AG04450 (cell line): ENCODE results near the gene PTPN13. TPM values are rescaled to one million over a fixed set of nuclear protein-coding genes. Genes with fewer than 3 reads are reported as not detected.

Experiments
- CTCF ChIA-PET: fragments of 300-600, 350-600 bp; formaldehyde crosslinking; extraction: SDS; loops from one replicate; lab custom pipeline; 2022; ENCODE audit warnings: antibody characterized with exemption, inconsistent platforms; lab: Charles Lee
- POLR2A ChIA-PET: fragments of 350-600 bp; formaldehyde crosslinking; extraction: SDS; loops from one replicate; lab custom pipeline; 2021; ENCODE audit warnings: antibody characterized with exemption, inconsistent platforms; lab: Yijun Ruan, JAX
- DNase-seq: peaks from one replicate; pipeline ENCODE4 v3.0.0-alpha.2; 2011; ENCODE audit warnings: low read depth, low spot score
- H3K27ac ChIP-seq: one replicate; pipeline ENCODE4 v1.5.1; 2012; ENCODE audit warnings: low read depth, low read length, control low read depth
- H3K27me3 ChIP-seq: one replicate; pipeline ENCODE4 v1.6.0; 2012; ENCODE audit warnings: low read length; ENCODE audit not compliant: control insufficient read depth, insufficient read depth
- H3K4me3 ChIP-seq: 2 replicates; pipeline ENCODE4 v1.5.1; 2011; ENCODE audit warnings: mild to moderate bottlenecking, low read depth, low read length, control low read depth
- H3K9me3 ChIP-seq: 2 replicates; pipeline ENCODE4 v1.5.1; 2012; ENCODE audit warnings: low read length; ENCODE audit not compliant: control insufficient read depth, insufficient read depth
- CTCF ChIP-seq: IDR thresholded peaks from 2 replicates; pipeline ENCODE4 v1.5.1; 2011; ENCODE audit warnings: low read depth, low read length, control low read depth, inconsistent platforms
- polyA plus RNA-seq: library from polyadenylated mRNA; depleted of rRNA; stranded (reverse); fragments of >200 nt; gene quantifications from 2 replicates; pipeline ENCODE4 v1.2.3, GENCODE V29; 2011

The PTPN13 gene
- polyA plus RNA-seq, 1 experiment = 26.7 TPM

- Histone ChIP-seq H3K27me3 (no peaks in the 10 kb centered on the region), H3K9me3 (no peaks in the 10 kb centered on the region), H3K27ac (no peak overlapping the region), H3K4me3 (no peak overlapping the region)
- CTCF ChIA-PET = interaction anchor here (0.6 to 2.1 kb wide), 5 partner anchors 11 to 496 kb away, joined by 3 to 10 read pairs (median 4); no protein-coding TSS in a partner anchor
- TF ChIP-seq CTCF = no peak
- POLR2A ChIA-PET = no interaction called here
- DNase-seq = no peak
Measured at GRCh38 chr4:86596807-86597206, 2.7 kb downstream of the PTPN13 start.

- ChIA-PET POLR2A (interaction anchor here (0.6 kb wide), 1 partner anchor 179 kb away, joined by 4 read pairs; no protein-coding TSS in a partner anchor), CTCF (no interaction called here)
- no peaks in the 10 kb centered on the region for H3K9me3 ChIP-seq
- H3K27ac ChIP-seq = no peak overlapping the region
- no peaks in the 10 kb centered on the region for H3K27me3 ChIP-seq
- no peak for DNase-seq
- no peak for TF ChIP-seq CTCF
- H3K4me3 ChIP-seq = no peak overlapping the region
Measured at GRCh38 chr4:86600007-86600653, 6.0 kb downstream of the PTPN13 start.

- Histone ChIP-seq H3K27me3 (no peaks in the 10 kb centered on the region), H3K27ac (no peak overlapping the region), H3K9me3 (no peaks in the 10 kb centered on the region), H3K4me3 (no peak overlapping the region)
- ChIA-PET CTCF (interaction anchor here (1.3 kb wide), 1 partner anchor 9 kb away, joined by 5 read pairs; the partner anchor contains the start of gene PTPN13), POLR2A (no interaction called here)
- no peak for DNase-seq
- TF ChIP-seq CTCF = no peak
Measured at GRCh38 chr4:86603311-86603885, 9.3 kb downstream of the PTPN13 start.

GRCh38 chr4:86606809-86607208 lies 12.7 kb downstream of the PTPN13 start:
- no peak overlapping the region for H3K4me3 ChIP-seq
- DNase-seq = no peak
- no peaks in the 10 kb centered on the region for H3K27me3 ChIP-seq
- no peaks in the 10 kb centered on the region for H3K9me3 ChIP-seq
- POLR2A ChIA-PET = no interaction called here
- no peak overlapping the region for H3K27ac ChIP-seq
- CTCF ChIA-PET = no interaction called here
- TF ChIP-seq CTCF = no peak

GRCh38 chr4:86608757-86609375 lies 14.8 kb downstream of the PTPN13 start:
- Histone ChIP-seq H3K4me3 (no peak overlapping the region), H3K9me3 (no peaks in the 10 kb centered on the region), H3K27ac (no peak overlapping the region), H3K27me3 (no peaks in the 10 kb centered on the region)
- no peak for TF ChIP-seq CTCF
- ChIA-PET POLR2A (no interaction called here), CTCF (interaction anchor here (0.6 kb wide), 1 partner anchor 12 kb away, joined by 3 read pairs; no protein-coding TSS in a partner anchor)
- no peak for DNase-seq
